Stimulated activated CD4-positive, alpha-beta T cell treated with anti-CD3 and anti-CD28 coated beads, Interleukin-12 subunit alpha, Interleukin-12 subunit beta, amount 100 ng/mL, for 4 hours (primary cell): ENCODE data around the gene RTN4RL2.

Source experiments
- DNase-seq: peaks from one replicate; pipeline ENCODE4 v3.0.0-alpha.2; 2020

Gene RTN4RL2

DNA sequence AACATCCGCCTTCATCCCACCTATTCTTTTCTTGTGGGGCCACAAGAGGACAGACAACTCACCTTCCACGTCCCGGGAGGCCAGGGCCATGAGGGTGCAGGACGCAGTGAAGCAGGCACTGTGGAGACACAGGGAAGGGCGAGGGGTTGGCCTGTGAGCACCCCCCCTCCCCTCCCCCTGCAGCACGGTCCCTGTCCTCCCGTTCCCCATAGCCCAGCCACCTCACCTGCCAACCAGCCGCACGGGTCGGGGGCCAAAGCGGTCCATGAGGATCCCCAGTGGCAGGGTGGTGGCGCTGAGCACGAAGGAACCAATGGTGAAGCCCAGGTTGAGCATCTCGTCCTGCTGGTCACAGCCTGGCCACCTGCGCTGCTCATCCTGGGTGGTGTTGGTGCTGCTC, 40.6 kb downstream of the RTN4RL2 start:
- DNase-seq: no peak

DNA sequence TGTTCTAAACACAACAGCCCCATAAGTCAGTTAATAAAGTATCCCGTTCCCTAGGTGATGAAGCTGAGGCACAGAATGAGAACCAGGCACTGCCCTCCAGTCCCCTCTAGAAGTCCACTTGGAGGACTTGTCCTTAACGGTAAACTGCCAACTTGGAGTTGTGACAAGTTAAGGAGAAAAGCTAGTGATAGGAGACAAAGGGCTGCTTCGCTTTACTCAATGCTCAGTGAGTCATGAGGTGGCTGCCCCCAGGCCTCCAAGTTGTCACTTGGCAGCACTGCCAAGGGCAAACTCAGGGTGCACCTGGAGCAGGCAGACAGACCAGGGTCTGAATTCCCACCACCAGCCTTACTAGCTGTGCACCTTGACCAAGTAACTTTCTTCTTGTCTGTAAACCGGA, 41.6 kb downstream of the RTN4RL2 start:
- DNase-seq: no peak

DNA sequence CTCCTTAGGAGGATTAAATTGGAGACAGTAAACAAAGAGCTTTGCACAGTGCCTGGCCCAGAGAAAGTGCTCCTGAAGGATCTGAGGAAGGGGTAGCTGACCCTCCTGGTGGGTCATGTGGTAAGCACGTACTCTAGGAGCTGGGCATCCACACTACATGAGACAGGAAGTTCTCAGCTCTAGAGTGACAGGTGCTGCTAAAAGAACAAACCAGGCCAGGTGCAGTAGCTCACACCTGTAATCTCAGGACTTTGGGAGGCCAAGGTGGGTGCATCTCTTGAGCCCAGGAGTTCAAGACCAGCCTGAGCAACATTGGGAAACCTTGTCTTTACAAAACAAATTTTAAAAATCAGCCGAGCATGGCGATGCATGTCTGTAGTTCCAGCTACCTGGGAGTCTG, 42.0 kb downstream of the RTN4RL2 start:
- no peak for DNase-seq

DNA sequence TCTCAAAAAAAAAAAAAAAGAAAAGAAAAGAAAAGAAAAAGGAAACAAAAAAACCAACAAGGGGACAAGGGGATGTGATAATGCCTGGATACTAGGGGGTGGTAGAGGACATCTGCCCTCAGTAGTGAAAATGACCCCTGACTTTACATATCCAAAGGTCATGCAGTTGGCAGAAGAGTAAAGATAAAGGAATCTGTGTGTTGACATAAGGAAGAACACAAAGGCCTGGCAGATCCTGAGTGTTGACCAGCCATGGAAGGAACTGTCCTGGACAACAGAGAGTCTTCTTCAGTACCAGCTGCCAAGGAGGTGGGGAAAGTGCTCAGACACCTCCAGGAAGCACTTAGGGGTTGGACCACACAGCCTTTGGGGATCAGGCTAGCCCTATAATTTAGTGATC, 42.5 kb downstream of the RTN4RL2 start:
- DNase-seq: no peak

DNA sequence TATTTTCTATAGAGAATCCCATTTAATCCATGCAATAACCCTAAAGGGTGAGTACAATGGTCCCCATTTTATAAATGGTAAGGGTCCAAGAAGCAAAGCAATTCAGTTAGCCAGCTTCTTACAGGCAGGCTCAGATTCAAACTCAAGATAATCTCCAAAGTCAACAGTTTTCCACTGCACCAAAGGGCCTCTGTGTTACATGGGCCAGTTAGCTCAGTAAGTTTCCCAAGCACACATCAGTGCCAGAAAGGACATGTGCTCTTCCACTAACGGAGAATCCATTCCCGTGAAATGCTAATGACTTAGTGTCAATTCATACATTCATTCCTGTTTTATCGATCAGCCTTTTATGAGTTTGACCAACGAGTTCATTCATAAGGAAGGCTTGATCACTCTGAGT, 44.2 kb downstream of the RTN4RL2 start:
- DNase-seq: no peak

DNA sequence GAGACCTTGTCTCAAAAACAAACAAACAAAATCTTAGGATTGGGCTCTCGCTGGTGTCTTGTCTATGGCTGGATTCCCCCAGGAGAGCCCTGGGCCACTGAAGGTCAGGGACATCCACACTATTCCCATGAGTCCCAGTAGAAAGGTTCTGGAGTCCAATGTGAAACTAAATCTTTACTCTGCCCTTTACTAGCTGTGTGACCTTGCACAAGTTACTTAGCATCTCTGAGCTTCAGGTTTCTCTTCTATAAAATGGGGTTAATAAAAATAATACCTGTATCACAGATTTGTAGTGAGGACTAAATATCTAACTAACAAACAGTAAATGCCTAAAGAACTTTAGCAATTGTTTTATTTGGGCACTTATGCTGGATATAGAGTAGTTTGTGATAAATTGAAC, 46.2 kb downstream of the RTN4RL2 start:
- DNase-seq: no peak

DNA sequence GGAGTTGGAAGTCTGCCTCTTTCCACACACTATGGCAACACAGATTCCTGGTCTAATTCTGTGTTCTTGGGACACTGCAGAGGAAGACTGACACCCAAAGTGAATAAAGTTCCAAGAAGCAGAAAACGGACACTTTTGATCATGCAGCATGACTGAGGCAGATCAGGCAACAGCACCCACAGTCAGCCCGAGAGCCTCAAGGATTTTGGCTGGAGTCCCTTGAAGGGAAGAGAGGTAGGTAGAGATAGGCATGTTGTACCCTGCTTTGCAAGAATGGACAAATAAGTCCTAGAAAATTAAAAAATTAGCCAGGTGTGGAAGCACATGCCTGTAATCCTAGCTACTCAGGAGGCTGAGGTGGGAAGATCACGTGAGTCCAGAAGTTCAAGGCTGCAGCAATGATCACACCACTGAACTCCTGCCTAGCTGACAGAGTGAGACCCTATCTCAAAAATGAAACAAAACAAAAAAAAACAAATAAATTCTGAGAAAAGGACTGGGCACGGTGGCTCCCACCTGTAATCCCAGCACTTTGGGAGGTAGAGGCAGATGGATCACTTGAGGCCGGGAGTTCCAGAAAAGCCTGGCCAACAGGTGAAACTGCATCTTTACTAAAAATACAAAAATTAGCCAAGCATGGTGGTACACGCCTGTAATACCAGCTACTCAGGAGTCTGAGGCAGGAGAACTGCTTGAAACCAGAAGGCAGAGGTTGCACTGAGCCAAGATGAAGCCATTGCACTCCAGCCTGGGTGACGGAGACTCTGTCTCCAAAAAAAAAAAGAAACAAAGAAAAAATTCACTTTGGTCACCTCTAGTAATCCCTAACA, 48.2 kb downstream of the RTN4RL2 start:
- no peak for DNase-seq

DNA sequence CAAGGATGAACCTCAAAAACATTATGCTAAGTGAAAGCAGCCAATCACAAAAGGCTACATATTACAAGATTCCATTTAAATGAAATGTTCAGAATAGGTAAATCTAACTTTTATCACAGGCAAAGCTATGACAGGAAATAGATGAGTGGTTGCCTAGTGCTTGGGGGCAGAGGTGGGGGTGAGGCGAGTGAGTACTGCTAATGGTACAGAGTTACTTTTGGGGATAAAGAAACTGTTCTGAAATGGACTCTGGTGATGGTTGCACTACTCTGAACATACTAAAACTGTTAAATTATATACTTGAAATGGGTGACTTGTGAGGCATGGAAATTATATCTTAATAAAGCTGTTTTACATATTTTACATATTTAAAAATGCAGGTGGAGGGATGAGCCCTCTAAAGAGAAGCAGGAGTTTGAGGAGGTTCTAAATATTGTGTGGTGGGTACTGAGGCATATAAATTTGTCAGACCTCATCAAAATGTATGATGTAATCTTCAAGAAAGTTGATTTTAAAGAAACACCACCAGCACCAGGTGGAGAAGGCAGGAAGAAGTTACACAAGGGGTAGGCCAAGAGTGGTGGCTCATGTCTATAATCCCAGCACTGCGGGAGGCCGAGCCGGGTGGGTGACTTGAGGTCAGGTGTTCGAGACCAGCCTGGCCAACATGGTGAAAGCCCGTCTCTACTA, 51.6 kb downstream of the RTN4RL2 start:
- DNase-seq: no peak

DNA sequence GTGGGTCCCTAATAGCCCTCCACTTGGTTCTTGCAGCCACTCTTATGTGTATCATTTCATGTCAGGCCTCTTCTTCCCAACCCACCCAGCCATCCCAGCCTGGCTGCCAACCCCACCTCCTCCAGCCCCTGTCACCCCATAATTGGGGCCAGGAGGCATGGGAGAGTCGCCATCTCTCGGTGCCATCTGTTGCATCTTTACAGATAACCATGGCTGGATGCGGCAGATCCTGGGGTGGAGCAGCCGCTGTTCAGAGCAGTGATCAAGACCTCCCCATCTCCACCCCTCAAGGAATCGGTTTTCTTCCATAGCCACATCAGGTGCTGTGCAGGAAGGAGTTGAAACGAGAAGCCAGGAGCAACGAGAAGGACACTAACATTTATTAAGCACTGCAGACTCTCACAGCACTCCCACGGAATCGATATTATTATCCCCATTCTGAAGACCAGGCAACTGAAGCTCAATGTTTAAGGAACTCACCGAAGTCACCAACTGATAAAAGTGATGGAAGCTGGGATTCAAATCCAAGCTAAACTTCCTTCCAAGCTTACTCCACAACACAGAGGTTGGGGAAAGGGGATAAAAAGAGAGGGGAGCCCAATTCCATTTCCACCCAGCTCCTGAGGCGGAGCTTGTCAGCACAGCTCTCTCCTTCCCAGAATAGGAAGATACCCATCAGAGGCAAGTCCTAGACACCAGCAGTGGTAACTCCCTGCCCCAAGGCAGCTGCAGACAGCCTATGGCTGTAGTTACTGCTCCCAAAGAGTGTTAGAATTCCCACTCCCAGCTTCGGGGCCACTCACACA, 52.5 kb downstream of the RTN4RL2 start:
- DNase-seq: no peak

DNA sequence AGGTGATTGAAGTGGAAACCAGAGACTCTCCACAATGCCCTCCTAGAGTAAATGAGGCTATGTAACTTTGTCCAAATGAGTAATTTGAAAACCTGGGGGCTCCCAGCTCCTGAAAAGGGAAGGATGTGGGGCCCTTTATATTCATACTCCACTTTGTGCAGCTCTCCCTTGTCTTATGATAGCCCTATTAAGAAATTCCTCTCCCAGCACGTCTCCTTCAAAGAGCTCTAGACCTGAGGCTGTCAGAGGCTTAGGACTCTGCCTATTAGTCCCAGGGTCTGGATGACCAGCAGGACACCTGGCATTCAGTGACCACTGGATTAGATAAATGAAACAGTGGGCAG, 53.1 kb downstream of the RTN4RL2 start:
- no peak for DNase-seq

DNA sequence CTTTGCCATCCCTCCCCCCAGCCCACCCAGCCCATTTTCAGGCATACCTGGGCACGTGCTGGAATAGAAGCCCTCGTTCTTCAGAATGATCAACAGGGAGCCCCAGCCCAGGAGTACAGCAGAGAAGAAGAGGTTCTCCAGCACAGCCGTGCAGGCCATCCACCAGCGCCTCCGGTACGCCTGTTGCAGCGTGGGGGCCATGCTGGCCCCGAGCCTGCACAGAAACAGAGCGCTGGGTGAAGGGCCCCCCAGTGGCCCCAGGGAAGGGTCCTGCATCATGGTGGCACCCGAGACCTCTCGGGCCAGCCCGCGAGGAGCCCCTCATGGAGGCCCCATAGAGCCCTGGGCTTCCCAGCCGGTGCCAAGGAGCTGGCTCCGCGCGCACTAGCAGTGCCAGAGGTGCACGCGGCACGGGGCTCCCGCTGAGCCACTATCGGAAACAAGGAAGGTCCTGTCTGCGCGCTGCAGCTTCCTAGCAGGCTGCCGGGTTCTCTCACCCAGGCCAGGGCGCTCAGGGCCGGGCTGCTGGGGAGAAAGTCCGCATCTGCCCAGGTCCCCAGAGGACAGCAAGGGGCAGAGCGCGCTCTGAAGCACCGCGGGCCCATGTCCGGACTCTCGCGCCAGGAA, 53.7 kb downstream of the RTN4RL2 start:
- peak; percentile 34 for DNase-seq

DNA sequence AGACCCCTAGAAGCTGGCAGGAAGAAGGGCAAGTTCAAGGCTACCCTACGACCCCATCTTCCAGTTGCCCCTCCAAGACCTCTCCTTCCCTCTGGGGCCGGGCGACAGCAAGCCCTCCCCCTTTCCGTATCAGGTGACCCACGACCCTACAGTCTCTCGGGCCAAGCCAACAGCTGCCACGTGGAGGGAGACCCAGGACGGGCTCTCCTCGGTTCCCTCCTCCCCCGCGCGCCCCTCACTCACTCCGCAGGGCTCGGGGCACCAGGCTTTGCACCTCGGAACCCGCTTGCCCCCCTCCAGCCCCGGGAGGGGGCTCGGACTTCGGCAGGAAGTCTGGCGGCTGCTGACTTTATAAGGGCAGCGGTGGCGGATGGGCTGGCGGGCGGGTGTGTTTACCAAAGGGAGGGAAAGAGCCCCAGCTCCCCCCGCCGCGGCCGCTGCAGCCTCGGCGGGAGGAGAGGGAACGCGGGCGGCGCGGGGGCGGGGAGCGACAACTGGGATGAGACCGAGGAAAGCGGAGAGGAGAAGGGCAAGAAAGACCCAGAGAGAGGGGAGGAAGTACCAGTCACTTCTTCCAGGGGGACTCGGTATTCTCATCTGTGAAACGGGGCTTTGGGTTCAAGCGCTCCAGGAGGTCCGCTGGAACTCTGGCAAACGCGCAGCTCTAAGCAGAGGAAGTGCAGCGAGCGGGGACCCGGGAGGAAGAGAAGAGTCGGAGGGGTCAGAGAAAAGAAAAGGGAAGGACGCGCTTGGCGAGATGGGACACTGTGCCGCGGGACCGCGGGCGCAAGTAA, 54.4 kb downstream of the RTN4RL2 start:
- peak; percentile 56 for DNase-seq

DNA sequence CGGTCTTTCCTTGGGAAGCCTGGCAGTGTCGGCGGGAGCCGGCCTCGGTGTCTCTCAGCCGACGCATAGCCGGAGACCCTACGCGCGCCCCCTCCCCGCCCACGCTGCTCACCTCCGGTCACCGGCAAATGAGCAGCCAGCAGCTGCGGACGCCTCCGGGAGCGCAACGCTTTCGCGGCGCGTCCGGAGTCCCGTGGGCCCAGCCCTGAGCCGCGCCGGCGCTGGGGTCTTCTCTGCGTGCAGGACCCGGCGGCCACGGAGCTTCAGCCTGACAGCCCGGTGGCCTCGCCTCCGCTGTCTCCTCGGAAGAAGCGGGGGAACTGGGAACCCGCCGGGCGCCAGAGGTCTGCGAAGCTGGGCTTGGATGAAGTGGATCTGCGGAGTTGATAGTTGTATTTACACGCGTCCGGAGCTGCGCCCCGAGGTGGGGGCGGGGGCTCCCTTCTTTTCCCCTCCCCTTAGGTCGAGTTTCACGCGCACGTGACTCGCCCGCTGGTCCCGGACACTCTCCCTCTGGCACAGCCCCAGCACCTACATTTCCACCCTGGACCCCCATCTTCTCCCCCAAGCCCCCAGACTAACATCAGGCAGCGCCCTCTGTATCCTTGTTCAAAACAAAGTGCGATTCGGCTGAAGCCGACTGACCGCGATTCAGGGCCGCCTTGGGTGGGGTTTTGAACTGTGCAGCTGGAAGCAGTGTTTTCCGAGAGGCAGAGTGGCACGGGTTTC, 55.2 kb downstream of the RTN4RL2 start, which contains the start of gene SLC43A1:
Gene SLC43A1, minus strand, starts transcription at position 371 of the 729 bp plus-strand sequence. CDS start 1,591 bp downstream, outside the sequence.
- DNase-seq: peak; percentile 43

DNA sequence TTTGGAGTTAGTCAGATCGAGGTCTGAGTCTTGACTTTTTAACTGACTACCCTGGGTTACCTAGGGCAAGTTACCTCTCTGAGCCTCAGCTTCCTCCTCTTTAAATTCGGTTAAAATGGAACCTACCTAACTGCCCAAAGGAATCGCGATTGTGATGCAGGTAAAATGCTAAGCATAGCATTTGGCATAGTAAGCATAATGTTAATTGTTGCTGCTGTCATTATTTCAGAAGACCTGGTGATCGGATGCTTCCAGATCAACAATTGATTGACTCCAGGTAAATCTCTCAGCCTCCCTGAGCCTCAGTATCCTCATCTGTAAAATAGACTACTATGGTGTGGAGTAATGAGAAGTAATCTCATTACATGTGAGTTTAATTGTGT, 55.7 kb downstream of the RTN4RL2 start:
- no peak for DNase-seq

DNA sequence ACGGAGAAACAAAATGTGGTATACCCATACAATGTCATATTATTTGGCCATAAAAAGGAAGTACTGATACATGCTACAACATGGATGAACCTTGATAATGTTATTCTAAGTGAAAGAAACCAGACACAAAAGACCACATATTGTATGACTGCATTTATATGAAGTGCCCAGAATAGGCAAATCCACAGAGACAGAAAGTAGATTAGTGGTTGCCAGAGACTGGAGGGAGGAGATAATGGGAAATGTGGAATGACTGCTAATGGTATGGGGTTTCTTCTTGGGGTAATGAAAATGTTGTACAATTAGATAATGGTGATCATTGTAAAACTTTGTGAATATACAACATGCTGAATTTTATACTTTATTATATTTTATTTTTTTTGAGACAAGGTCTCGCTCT, 60.8 kb downstream of the RTN4RL2 start:
- no peak for DNase-seq

DNA sequence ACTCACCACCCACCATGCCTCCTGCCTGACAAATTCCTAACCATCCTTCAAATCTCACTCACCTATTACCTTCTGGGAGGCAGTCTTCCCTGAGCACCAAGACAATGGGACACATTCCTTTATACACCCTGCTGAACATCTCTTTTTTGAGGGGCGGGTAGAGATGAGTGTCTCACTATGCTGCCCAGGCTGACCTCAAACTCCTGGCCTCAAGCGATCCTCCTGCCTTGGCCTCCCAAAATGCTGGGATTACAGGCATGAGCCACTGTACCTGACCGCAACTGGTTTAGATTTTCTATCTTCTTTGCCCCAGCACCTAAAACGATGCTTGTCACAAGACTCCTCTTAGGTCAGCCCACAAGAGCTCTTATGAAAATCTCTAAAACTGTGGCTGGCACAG, 63.1 kb downstream of the RTN4RL2 start:
- no peak for DNase-seq
